Stimulated activated CD8-positive, alpha-beta memory T cell treated with anti-CD3 and anti-CD28 coated beads, Interleukin-12 subunit alpha, Interleukin-12 subunit beta, amount 100 ng/mL, for 24 hours (primary cell): ENCODE measurements around the gene ALG13.
A peak's percentile ranks its signal among the peaks of the same experiment; 100 is the strongest.
"Not testable (repeated sequence)": the region's sequence is repeated elsewhere in the genome, so short reads cannot be mapped to it uniquely, and the experiment has no call there.

Experiments
- DNase-seq: peaks from one replicate; pipeline ENCODE4 v3.0.0-alpha.2; 2020; ENCODE audit errors: extremely low read depth

The ALG13 gene

DNA sequence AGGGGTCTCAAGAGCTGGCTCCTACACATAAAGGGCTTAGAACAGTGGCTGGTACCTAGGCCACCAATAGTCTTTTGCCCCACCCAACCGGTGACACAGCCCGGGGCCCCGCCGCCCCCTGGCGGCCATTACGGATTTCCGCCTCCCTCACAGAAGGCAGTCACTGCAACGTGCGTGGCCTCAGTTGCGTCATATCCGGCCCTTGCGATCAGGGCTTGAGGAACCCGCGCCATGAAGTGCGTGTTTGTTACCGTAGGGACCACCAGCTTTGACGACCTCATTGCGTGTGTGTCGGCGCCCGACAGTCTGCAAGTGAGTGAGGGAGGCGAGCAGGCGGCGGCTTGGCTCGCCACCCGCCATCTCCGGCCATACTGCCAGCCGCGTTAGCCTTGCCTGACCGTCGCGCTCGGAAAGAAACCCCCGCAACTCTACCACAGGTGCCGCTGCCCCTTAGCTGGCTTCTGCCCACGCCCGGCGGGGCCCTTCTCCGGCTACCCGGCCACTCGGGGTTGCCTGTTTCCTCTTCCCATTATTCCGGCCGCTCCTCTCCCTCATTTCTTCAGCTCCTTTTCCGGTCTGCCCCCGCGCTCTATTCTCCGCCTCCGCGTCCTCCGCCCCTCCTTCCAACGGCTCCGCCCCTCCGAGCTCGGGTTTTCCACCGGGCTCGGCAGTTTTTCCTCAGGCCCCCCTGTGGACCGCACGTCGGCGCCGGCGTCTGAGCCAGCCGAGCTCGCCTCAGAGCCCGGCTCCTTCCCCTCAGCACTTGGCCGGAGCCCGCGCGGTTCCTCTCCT is at the start of gene ALG13:
ALG13 (plus strand) TSS at position 183 of the 792 bp plus-strand sequence; CDS start at position 232, 49 bp downstream.
- DNase-seq, result peak; percentile 54

DNA sequence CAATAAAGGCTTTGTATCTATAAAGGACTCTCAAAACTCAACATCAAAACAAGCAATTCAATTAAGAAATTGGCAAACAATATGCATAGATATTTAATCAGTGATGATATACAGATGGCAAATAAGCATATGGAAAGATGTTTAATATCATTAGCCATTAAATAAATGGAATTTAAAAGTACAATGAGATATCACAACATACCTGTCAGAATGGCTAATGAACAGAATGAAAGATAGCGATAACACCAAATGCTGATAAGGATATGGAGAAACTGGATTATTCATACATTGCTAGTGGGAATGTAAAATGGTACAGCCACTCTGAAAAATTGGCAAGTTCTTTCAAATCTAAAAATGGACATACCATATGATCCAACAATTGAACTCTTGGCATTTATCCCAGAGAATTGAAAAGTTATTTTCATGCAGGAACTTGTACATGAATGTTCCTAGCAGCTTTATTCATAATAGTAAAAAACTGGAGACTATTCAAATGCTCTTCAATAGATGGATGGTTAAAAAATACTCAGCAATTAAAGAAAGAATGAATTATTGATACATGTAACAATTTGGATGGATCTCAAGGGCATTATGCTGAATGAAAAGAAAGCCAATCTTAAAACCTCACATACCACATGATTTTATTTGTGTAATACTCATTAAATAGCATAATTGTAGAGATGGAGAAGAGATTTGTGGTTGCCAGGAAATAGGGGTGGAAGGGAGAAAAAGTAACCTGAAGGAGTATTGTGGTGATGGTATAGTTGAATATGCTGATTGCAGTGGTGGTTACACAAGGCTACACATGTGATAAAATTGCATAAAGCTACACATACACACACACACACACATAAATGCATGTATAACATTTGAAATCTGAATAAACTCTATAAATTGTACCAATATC is 45.9 kb upstream of the ALG13 start:
- DNase-seq, result no peak

DNA sequence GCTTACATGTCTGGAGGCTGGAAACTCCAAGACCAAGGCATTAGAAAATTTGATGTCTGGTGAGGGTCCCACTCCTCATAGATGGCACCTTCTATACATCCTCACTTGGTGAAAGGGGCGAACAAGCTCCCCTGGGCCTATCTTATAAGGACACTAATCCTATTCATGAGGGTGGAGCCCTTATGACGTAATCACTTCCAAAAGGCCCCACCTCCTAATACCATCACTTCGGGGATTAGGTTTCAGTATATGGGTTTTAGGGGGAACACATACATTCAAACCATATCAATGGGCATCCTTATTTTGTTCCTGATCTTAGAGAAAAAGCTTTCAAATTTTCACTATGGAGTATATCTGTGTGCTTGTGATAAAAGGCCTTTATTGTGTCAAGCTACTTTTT is 39.0 kb upstream of the ALG13 start:
- DNase-seq, result no peak

GRCh38 chrX:111645165-111645564 is 35.8 kb upstream of the ALG13 start:
- DNase-seq, result not testable (repeated sequence)

GRCh38 chrX:111645607-111646006 is 35.4 kb upstream of the ALG13 start:
- DNase-seq, result no peak

DNA sequence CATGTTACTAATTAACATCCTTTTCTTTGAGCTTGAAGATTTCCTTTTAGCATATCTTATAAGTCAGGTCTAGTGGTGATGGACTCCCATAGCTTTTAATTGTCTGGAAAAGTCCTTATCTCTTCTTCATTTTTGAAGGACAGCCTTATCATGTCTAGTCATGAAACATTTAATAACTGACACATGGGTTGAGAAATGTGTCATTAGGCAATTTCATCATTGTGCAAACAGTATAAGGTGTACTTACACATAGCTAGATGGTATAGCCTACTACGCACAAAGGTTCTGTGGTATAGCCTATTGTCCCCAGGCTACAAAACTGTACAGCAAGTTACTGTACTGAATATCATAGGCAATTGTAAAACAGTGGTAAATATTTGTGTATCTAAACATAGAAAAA is 34.5 kb upstream of the ALG13 start:
- no peak for DNase-seq

GRCh38 chrX:111648802-111649201 is 32.2 kb upstream of the ALG13 start:
- no peak for DNase-seq

GRCh38 chrX:111649638-111650037 is 31.3 kb upstream of the ALG13 start:
- DNase-seq, result no peak

DNA sequence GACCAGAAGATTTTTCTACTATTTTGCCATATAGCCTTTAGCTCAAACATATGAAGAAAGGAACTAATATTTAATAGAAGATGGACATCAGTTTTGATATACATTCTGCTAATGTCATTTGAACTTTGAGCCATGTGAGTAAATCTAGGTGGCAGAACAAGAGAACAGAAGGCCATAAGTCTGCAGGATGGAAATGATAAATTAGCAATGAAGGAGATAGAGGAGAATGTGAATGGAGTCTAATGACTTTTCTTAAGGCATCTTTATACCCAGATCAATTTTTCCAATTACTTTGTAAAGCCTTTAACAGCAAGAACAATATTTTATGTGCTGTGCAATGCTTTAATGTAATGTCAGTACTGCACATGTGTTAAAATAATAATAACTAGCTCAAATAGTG is 30.1 kb upstream of the ALG13 start:
- no peak for DNase-seq

DNA sequence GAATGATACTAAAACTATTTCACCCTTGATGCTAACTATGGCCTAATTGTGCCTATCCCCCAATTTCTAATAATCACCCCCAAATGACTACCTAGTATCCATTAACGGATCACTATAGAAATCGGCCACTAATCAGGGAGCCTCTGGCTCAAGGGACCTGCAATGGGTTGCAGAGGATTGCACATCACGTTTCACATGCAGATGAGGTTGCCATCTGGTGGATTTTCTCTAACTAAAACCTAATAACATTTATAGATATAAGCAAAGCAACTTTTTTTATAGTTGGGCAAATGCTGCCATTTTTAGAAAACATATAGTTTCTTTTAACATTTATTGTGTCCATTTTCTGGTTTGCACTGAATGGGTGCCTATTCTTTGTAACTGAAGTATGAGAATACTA is 28.3 kb upstream of the ALG13 start:
- DNase-seq, result no peak

DNA sequence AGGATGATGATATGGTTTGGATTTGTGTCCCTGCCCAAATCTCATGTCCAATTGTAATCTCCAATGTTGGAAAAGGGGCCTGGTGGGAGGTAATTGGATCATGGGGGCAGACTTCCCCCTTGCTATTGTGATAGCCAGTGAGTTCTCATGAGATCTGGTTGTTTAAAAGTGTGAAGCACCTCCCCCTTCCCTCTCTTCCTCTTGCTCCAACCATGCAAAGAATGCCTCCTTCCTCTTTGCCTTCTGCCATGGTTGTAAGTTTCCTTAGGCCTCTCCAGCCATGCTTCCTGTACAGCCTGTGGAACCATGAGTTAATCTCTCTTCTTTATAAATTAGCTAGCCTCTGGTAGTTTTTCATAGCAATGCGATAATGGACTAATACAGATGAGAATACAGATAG is 19.7 kb upstream of the ALG13 start:
- no peak for DNase-seq

GRCh38 chrX:111662292-111662691 is 18.7 kb upstream of the ALG13 start:
- no peak for DNase-seq

DNA sequence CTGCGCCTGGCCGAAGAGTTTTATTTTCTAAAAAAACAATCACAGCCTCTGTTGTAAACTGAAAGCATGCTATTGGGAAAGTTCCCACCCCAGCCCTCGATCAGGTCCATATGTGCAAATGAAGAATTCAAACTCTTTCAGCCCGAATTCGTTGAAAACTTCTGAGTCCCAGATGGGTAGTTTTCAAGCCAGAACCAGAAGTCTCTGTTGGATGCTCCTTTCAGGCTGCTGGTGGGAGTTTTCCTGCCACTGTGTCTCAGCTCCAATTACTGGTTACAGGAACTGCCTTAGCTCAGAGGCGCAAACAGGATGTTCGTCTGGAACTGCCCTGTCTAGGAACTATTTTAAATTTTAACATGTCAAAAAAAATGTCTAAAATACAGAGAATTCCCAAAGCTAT is 9.3 kb upstream of the ALG13 start:
- no peak for DNase-seq

DNA sequence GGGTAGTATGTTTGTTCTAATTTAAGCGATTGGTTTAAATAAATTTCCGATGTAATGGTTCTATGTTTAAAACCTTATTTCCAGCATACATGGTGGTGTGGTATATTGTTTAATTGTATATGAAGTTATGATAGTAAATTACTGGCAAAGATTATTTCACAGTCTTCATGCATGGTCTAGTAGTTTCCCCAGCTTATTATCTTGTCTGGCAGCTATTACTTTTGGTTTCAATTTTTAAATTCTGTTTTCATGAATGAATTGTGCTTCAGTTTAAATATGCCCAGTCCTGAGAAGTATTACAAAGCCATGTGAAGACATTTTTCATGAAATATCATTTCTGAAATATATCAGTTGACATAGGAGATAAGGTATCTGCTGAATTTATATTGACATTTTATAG is 6.3 kb downstream of the ALG13 start:
- no peak for DNase-seq

- no peak for DNase-seq
These were observed 14.4 kb downstream of the ALG13 start for GRCh38 chrX:111695297-111695880.

DNA sequence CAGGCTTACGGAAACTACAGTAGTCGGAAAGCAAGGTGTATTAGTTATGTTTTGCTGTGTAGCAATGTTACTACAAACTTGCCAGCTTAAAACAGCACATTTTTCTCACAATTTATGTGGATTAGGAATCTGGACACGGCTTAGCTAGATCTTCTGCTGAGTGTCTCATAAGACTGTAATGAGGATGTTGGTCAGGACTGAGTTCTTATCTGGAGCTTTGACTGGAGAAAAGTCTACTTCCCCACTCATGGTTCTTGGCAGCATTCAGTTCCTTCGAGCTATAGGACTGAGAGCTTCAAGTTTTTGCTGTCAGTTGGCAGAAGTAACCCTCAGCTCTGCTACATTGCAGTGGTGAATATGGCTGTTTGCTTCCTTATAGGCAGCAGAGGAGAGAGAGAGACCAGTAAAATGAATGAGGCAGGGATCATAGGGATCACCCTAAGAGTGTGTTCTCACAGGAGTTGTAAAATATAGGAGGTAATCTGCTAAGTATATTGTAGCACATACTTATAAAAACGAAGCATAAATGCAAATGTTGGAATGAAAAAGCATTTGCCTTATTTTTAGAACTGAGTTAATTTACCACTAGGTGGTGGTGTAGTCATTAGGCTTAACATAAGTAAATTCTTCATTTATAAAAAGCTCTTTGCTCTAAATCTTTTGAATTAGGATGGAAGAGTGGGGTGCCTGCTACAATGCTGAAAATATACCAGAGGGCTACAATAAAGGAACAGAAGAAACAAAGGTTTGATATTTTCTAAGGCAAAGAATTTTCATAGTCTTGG is 38.6 kb downstream of the ALG13 start:
- DNase-seq, result no peak

- no peak for DNase-seq
These were observed 47.1 kb downstream of the ALG13 start for GRCh38 chrX:111728096-111728495.

- DNase-seq, result no peak
These were observed 50.4 kb downstream of the ALG13 start for GRCh38 chrX:111731351-111731750.

DNA sequence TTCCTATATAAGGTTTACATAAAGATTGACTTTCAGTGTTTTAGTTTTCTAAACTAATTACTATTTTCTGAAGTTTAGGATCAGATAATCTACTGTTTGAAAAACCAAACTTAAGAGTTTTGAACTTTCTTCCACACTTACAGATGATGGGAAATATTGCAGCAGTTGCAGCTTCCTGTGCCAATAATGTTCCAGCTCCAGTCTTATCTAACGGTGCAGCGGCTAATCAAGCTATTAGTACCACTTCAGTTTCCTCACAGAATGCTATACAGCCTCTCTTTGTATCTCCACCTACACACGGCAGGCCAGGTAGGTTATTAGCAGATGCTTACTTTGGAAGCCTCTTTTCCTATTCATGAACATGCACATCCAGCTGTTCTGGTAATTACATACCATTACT is 55.6 kb downstream of the ALG13 start:
- no peak for DNase-seq

DNA sequence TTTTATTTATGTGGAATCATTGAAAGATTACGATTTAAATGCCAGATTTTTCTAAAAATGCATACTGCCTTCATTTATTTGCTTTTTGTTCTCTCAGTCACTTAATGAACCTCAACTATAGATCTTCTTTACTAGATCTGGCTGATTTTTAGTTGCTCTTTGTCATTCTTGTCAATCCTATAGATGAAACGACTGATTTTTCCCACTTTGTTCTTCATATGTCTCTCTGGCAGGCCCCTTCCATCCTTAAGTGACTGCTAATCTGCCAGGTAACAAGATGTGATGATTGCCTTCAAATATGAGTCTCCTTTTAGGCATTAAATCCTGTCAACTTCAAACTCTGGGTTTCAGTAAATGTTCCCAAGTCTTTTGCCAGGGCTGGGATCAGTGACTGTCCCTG is 61.0 kb downstream of the ALG13 start:
- DNase-seq, result no peak

DNA sequence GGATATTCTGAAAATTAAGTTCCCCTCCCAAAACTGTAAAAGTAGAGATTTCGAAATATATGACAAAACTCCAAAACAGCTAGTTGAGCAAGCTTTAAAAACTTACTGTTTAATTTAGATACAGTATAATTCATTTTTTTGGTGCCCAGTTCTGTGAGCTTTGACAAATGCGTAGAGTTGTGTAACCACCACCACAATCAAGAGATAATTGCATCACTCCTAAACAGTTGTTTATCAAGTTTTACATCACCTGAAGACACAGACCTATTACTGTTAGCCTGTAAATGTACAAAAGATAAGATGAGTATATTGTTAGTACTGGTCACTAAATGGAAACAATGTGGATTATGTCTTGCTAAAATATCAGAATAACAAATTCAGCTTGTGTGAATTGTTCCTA is 62.3 kb downstream of the ALG13 start:
- DNase-seq, result no peak

DNA sequence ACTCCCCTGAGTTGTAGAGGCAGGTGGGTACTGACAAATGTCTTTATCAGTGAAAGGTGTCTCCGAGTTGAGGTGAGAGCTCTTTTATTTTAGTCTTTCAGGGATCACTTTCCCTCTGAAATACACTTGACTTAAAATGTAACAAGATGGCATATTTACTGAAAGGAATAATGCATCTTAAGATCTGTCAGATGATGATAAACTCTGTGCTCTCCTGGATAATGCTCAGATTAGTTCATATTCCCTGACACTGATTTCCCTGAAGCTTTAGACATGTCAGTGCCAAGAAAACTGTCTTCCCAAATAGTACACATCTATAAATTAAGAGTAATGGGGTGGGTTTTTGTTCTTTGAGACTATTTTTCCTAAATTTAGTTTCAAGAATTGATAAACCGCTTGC is 75.5 kb downstream of the ALG13 start:
- DNase-seq, result no peak
